B cell (primary cell): Measurements from ENCODE around the gene CTCFL. TPM values are rescaled to one million over a fixed set of nuclear protein-coding genes. Genes with fewer than 3 reads are reported as not detected.

Experiments used
- ATAC-seq: fragments of 200-7000 bp; cut with Tn5 transposase; one replicate; pipeline ENCODE4 v1.10.0; 2021; ENCODE audit warnings: low read depth, mild to moderate bottlenecking, moderate number of reproducible peaks, moderate library complexity
- CTCF ChIA-PET: fragments of 350-600 bp; sonication (Branson Sonifier 250); formaldehyde crosslinking; loops from one replicate; lab custom pipeline; 2021; ENCODE audit warnings: antibody characterized with exemption, inconsistent platforms; lab: Charles Lee
- POLR2A ChIA-PET: fragments of 350-600 bp; sonication (Branson Sonifier 250); formaldehyde crosslinking; loops from one replicate; lab custom pipeline; 2021; ENCODE audit warnings: antibody characterized with exemption; lab: Charles Lee
- DNase-seq: peaks from one replicate; pipeline ENCODE4 v3.0.0; 2013
- H2AFZ ChIP-seq: 2 replicates; pipeline ENCODE4 v1.6.1; 2012; ENCODE audit warnings: mild to moderate bottlenecking, low read depth, low read length; ENCODE audit not compliant: insufficient read depth, poor library complexity, severe bottlenecking
- H3K27ac ChIP-seq, 2 donors: 1 replicate in 1 of 2; 2 replicates in 1 of 2; pipeline ENCODE4 v1.5.1; 2012 to 2013; ENCODE audit warnings: low read length in 2 of 2, mild to moderate bottlenecking in 2 of 2, moderate library complexity in 1 of 2
- H3K27me3 ChIP-seq, 4 experiments: fragments of 200-600 bp in 1 of 4; sonication (generic) in 1 of 4; replicated peaks in 1 of 4; 1 replicate in 2 of 4; 2 replicates in 2 of 4; pipeline versions ENCODE4 v1.6.1 to v1.7.0; 2013 to 2016; ENCODE audit warnings: low read length in 3 of 4, mild to moderate bottlenecking in 2 of 4, mixed read lengths in 1 of 4, moderate library complexity in 1 of 4; ENCODE audit not compliant: insufficient read depth in 4 of 4, control insufficient read depth in 3 of 4; ENCODE audit errors: control extremely low read depth in 1 of 4
- H3K36me3 ChIP-seq, 2 experiments: replicated peaks in 1 of 2; 1 replicate in 1 of 2; 2 replicates in 1 of 2; pipeline versions ENCODE4 v1.6.1 to v1.7.1; 2013; ENCODE audit warnings: low read length in 1 of 2; ENCODE audit not compliant: insufficient read depth in 2 of 2, control insufficient read depth in 1 of 2; ENCODE audit errors: control extremely low read depth in 1 of 2, extremely low read depth in 1 of 2
- H3K4me1 ChIP-seq, 2 donors: fragments of 200-600 bp in 1 of 2; sonication (generic) in 1 of 2; 1 replicate in 1 of 2; 2 replicates in 1 of 2; pipeline versions ENCODE4 v1.5.1 to v1.6.1; 2013 to 2017; ENCODE audit warnings: low read length in 2 of 2; ENCODE audit not compliant: control insufficient read depth in 2 of 2, insufficient read depth in 2 of 2
- H3K4me2 ChIP-seq: replicated peaks from 2 replicates; pipeline ENCODE3; 2012; ENCODE audit warnings: mild to moderate bottlenecking, low read depth, low read length; ENCODE audit not compliant: poor library complexity, severe bottlenecking
- H3K4me3 ChIP-seq, 5 experiments: fragments of 200-600 bp in 1 of 5; sonication (generic) in 1 of 5; 1 replicate in 3 of 5; 2 replicates in 2 of 5; pipeline versions ENCODE4 v1.5.1 to v1.7.0; 2011 to 2016; ENCODE audit warnings: low read length in 4 of 5, mild to moderate bottlenecking in 4 of 5, low read depth in 2 of 5, control low read depth in 1 of 5, moderate library complexity in 1 of 5; ENCODE audit not compliant: insufficient read depth in 1 of 5; ENCODE audit errors: control extremely low read depth in 1 of 5, extremely low read depth in 1 of 5
- H3K79me2 ChIP-seq: fragments of 200-600 bp; sonication (generic); one replicate; pipeline ENCODE4 v1.6.0; 2016; ENCODE audit warnings: low read length; ENCODE audit not compliant: control insufficient read depth, insufficient read depth
- H3K9ac ChIP-seq: fragments of 200-600 bp; sonication (generic); 2 replicates; pipeline ENCODE4 v1.6.1; 2017; ENCODE audit warnings: mild to moderate bottlenecking, low read length, moderate library complexity
- H3K9me3 ChIP-seq, 3 donors: one replicate each; pipeline versions ENCODE4 v1.6.1 to v1.7.1; 2013; ENCODE audit warnings: low read length in 2 of 3; ENCODE audit not compliant: control insufficient read depth in 2 of 3, insufficient read depth in 1 of 3; ENCODE audit errors: control extremely low read depth in 1 of 3
- H4K20me1 ChIP-seq: 2 replicates; pipeline ENCODE4 v1.6.0; 2012; ENCODE audit warnings: mild to moderate bottlenecking, low read length; ENCODE audit not compliant: insufficient read depth, control insufficient read depth, poor library complexity, severe bottlenecking
- H3K27ac Mint-ChIP-seq: one replicate; pipeline ENCODE4 v1.8.0; 2021; ENCODE audit warnings: mixed read lengths
- H3K27me3 Mint-ChIP-seq: one replicate; pipeline ENCODE4 v1.8.0; 2021; ENCODE audit warnings: mixed read lengths
- H3K4me1 Mint-ChIP-seq: one replicate; pipeline ENCODE4 v1.8.0; 2021; ENCODE audit warnings: mixed read lengths
- H3K4me3 Mint-ChIP-seq: one replicate; pipeline ENCODE4 v1.8.0; 2021; ENCODE audit warnings: mixed read lengths
- H3K9me3 Mint-ChIP-seq: one replicate; pipeline ENCODE4 v1.8.0; 2022; ENCODE audit warnings: mixed read lengths; ENCODE audit not compliant: insufficient read depth
- EZH2 ChIP-seq: IDR thresholded peaks from 2 replicates; pipeline ENCODE4 v1.6.1; 2012; ENCODE audit warnings: borderline replicate concordance, low read depth, mild to moderate bottlenecking, moderate library complexity, low read length; ENCODE audit not compliant: insufficient read depth, poor library complexity, severe bottlenecking
- WGBS: methylation state at CpG from one replicate; pipeline ENCODE4 v1.1.5; 2013; ENCODE audit warnings: missing lambda C conversion rate; ENCODE audit not compliant: insufficient coverage; 5-methylcytosine and 5-hydroxymethylcytosine counted together
- intact Hi-C: fragments of 100-400 bp; cut with micrococcal nuclease; formaldehyde crosslinking; loops from one replicate; pipeline ENCODE4 v1.10.0; 2022
- polyA plus RNA-seq: library from polyadenylated mRNA; depleted of rRNA; stranded (reverse); fragments of >200 nt; gene quantifications from 2 replicates; pipeline ENCODE4 v1.2.3, GENCODE V29; 2012
- total RNA-seq, 2 donors: library from RNA; stranded (reverse); fragments of 120-200 nt in 1 of 2; gene quantifications; 1 replicate in 1 of 2; 2 replicates in 1 of 2; pipeline versions ENCODE4 v1.2.3 to v1.2.4, GENCODE V29; 2013 to 2022
- TF ChIP-seq, protein P1 (sequence below): fragments of 200-600 bp; IDR thresholded peaks from one replicate; pipeline ENCODE4 v1.8.0; 2022; ENCODE audit warnings: antibody characterized with exemption, mild to moderate bottlenecking

Gene CTCFL
- total and polyA plus RNA-seq, 2 donors (not counting 1 experiment from before 2014, with no cell fraction given), result not detected

DNA sequence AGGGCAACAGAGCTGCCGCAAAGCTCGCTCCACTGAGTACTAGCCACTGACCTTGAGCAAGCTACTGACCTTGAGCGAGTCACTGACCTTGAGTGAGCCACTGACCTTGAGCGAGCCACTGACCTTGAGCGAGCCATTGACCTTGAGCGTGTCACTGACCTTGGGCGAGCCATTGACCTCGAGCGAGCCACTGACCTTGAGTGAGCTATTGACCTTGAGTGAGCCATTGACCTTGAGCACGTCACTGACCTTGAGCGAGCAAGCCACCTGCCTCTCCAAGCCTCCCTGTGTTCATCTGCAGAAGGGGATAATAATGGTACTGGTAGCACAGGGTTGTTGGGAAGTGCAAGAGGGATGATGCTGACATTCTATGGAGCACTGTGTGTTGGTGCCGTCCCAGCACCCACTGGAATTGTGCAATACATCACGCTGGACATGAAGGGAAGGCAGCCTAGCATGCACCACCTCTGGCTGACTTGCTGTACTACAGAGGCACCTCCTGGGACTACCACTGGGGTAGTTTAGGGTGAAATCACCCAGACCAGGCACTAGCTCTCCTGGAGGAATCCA lies 60.2 kb downstream of the CTCFL start:
- Histone ChIP-seq H3K27me3 (no peaks in the 10 kb centered on the region), H3K4me2 (no peak overlapping the region), H3K36me3 (no peaks in the 10 kb centered on the region), H3K9ac (no peak overlapping the region), H4K20me1 (no peaks in the 10 kb centered on the region), H3K4me1 (peaks cover 16 to 21% of the 10 kb centered on the region in 2 donors), H3K9me3 (peaks cover 0 to 3% (median 0%) of the 10 kb centered on the region in 3 donors), H3K4me3 (no peak overlapping the region), H2AFZ (no peak overlapping the region), H3K27ac (no peak overlapping the region), H3K79me2 (no peaks in the 10 kb centered on the region)
- H3K27ac Mint-ChIP-seq, result no peak overlapping the region
- TF ChIP-seq EZH2, result no peak
- TF ChIP-seq, protein P1, sequence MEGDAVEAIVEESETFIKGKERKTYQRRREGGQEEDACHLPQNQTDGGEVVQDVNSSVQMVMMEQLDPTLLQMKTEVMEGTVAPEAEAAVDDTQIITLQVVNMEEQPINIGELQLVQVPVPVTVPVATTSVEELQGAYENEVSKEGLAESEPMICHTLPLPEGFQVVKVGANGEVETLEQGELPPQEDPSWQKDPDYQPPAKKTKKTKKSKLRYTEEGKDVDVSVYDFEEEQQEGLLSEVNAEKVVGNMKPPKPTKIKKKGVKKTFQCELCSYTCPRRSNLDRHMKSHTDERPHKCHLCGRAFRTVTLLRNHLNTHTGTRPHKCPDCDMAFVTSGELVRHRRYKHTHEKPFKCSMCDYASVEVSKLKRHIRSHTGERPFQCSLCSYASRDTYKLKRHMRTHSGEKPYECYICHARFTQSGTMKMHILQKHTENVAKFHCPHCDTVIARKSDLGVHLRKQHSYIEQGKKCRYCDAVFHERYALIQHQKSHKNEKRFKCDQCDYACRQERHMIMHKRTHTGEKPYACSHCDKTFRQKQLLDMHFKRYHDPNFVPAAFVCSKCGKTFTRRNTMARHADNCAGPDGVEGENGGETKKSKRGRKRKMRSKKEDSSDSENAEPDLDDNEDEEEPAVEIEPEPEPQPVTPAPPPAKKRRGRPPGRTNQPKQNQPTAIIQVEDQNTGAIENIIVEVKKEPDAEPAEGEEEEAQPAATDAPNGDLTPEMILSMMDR, result peak; percentile 19
- DNase-seq, result no peak
- intact Hi-C loops, result no loop called here
- H3K9me3 Mint-ChIP-seq, result no peaks in the 10 kb centered on the region
- WGBS, result 82% methylated on average over 13 of the region's 13 CpGs
- H3K4me1 Mint-ChIP-seq, result peaks cover 27% of the 10 kb centered on the region
- no peak for ATAC-seq
- ChIA-PET POLR2A (no interaction called here), CTCF (interaction anchor here (1.0 to 2.6 kb wide), 3 partner anchors 9 to 83 kb away, joined by 3 to 10 read pairs (median 4); no protein-coding TSS in a partner anchor)
- H3K27me3 Mint-ChIP-seq, result peaks cover 10% of the 10 kb centered on the region
- no peak overlapping the region for H3K4me3 Mint-ChIP-seq

DNA sequence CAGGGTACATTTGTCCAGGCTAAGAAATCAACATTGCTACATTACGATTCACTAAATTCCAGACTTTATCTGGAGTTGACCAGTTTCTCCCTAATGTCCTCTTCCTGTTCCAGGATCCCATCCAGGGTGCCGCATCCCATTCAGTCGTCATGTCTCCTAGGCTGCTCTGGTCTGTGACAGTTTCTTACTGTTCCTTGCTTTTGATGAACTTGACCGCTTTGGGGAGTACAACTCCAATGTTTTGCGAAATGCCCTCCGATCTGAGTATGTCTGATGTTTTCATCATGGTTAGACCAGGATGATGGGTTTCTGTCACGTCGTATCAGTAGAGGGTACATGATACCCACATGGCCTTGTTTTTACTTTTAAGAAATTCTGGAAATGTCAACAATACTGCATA lies 62.2 kb downstream of the CTCFL start:
- H2AFZ ChIP-seq, result no peak overlapping the region
- CTCF ChIA-PET, result interaction anchor here (1.3 to 2.6 kb wide), 2 partner anchors 10 to 11 kb away, joined by 4 to 10 read pairs; no protein-coding TSS in a partner anchor
- H3K9ac ChIP-seq, result no peak overlapping the region
- no peak for DNase-seq
- no peaks in the 10 kb centered on the region for H4K20me1 ChIP-seq
- peaks cover 3 to 11% of the 10 kb centered on the region in 2 donors for H3K4me1 ChIP-seq
- no peaks in the 10 kb centered on the region for H3K36me3 ChIP-seq
- no peak overlapping the region for H3K4me3 ChIP-seq
- intact Hi-C loops, result no loop called here
- peaks cover 6% of the 10 kb centered on the region for H3K27me3 Mint-ChIP-seq
- POLR2A ChIA-PET, result no interaction called here
- H3K9me3 Mint-ChIP-seq, result no peaks in the 10 kb centered on the region
- H3K79me2 ChIP-seq, result no peaks in the 10 kb centered on the region
- H3K4me2 ChIP-seq, result no peak overlapping the region
- ATAC-seq, result no peak
- H3K4me1 Mint-ChIP-seq, result peaks cover 15% of the 10 kb centered on the region
- no peak overlapping the region for H3K27ac ChIP-seq
- no peaks in the 10 kb centered on the region for H3K27me3 ChIP-seq
- TF ChIP-seq EZH2, result no peak
- TF ChIP-seq, protein P1, result no peak
- 100% methylated on average over 8 of the region's 8 CpGs for WGBS
- peaks cover 0 to 6% (median 0%) of the 10 kb centered on the region in 3 donors for H3K9me3 ChIP-seq
- H3K4me3 Mint-ChIP-seq, result no peak overlapping the region
- no peak overlapping the region for H3K27ac Mint-ChIP-seq
